Kidney (tissue), 14 donors: Measurements from ENCODE around the gene SYT17. TPM values are rescaled to one million over a fixed set of nuclear protein-coding genes. Genes with fewer than 3 reads are reported as not detected.

Source experiments
- DNase-seq, 5 donors: peaks; one replicate each; pipeline ENCODE4 v3.0.0-alpha.2; 2013 to 2020
- FAIRE-seq: peaks from 2 replicates; lab custom pipeline; 2012; peaks lifted over from hg19 to GRCh38; lab: Jason Lieb, UNC
- H3K27ac ChIP-seq, 2 donors: one replicate each; pipeline ENCODE4 v1.7.0; 2013; ENCODE audit warnings: low read depth in 2 of 2, low read length in 2 of 2, inconsistent platforms in 1 of 2
- H3K27me3 ChIP-seq: one replicate; pipeline ENCODE4 v1.7.1; 2013; ENCODE audit warnings: low read length, inconsistent platforms; ENCODE audit not compliant: control insufficient read depth, insufficient read depth
- H3K36me3 ChIP-seq, 3 donors: one replicate each; pipeline versions ENCODE4 v1.7.0 to v1.7.1; 2013; ENCODE audit warnings: low read length in 3 of 3, control low read depth in 1 of 3, inconsistent platforms in 1 of 3; ENCODE audit not compliant: insufficient read depth in 3 of 3, control insufficient read depth in 2 of 3
- H3K4me1 ChIP-seq, 3 donors: one replicate each; pipeline versions ENCODE4 v1.7.0 to v1.7.1; 2013; ENCODE audit warnings: low read length in 3 of 3, inconsistent platforms in 1 of 3, low read depth in 1 of 3; ENCODE audit not compliant: control insufficient read depth in 2 of 3, insufficient read depth in 2 of 3
- H3K4me3 ChIP-seq, 3 donors: one replicate each; pipeline versions ENCODE4 v1.7.0 to v1.8.1; 2013; ENCODE audit warnings: low read length in 3 of 3, control low read depth in 1 of 3, inconsistent platforms in 1 of 3
- H3K9ac ChIP-seq, 3 donors: one replicate each; pipeline versions ENCODE4 v1.7.0 to v1.7.1; 2013; ENCODE audit warnings: low read length in 3 of 3, control low read depth in 1 of 3, inconsistent platforms in 1 of 3
- H3K9me3 ChIP-seq, 3 donors: one replicate each; pipeline versions ENCODE4 v1.7.0 to v1.7.1; 2013; ENCODE audit warnings: low read length in 3 of 3, control low read depth in 1 of 3, inconsistent platforms in 1 of 3; ENCODE audit not compliant: control insufficient read depth in 2 of 3, insufficient read depth in 1 of 3
- intact Hi-C: fragments of 100-400 bp; cut with DNase I; formaldehyde crosslinking; loops from one replicate; pipeline ENCODE4 v1.11.1; 2022
- polyA plus RNA-seq: library from polyadenylated mRNA; stranded (reverse); fragments of 350-450 nt; fragmentation: Illumina TruSeq; extraction: RNeasy Lipid Tissue Mini Kit (QIAGEN cat#74804); gene quantifications from one replicate; pipeline ENCODE4 v1.2.3, GENCODE V29; 2014; ENCODE audit warnings: low read depth, low replicate concordance; ENCODE audit not compliant: insufficient read depth
- total RNA-seq: library from RNA; stranded (reverse); fragmentation: NEBNext Ultra II Directional; extraction: Animal tissue kit (Norgen Biotek cat#: 25700); gene quantifications from one replicate; pipeline ENCODE4 v1.2.1, GENCODE V29; 2021
- TF ChIP-seq, protein P1 (sequence below): IDR thresholded peaks from 3 replicates; pipeline ENCODE4 v1.5.1; 2012; ENCODE audit warnings: mild to moderate bottlenecking, moderate library complexity, borderline replicate concordance; ENCODE audit not compliant: insufficient read depth; ENCODE audit errors: extremely low read depth
- donor health status: control.
- donor health status: control.
- donor health status: control.
- donor health status: control.
- donor health status: control.
- donor health status: DM: yes; HTN: yes; CAD: no.
- donor health status: Normal renal cell carcinoma (clear cell type).

Gene SYT17
- total and polyA plus RNA-seq, 2 donors from 2014 or later, result 5.8 to 8.8 TPM

DNA sequence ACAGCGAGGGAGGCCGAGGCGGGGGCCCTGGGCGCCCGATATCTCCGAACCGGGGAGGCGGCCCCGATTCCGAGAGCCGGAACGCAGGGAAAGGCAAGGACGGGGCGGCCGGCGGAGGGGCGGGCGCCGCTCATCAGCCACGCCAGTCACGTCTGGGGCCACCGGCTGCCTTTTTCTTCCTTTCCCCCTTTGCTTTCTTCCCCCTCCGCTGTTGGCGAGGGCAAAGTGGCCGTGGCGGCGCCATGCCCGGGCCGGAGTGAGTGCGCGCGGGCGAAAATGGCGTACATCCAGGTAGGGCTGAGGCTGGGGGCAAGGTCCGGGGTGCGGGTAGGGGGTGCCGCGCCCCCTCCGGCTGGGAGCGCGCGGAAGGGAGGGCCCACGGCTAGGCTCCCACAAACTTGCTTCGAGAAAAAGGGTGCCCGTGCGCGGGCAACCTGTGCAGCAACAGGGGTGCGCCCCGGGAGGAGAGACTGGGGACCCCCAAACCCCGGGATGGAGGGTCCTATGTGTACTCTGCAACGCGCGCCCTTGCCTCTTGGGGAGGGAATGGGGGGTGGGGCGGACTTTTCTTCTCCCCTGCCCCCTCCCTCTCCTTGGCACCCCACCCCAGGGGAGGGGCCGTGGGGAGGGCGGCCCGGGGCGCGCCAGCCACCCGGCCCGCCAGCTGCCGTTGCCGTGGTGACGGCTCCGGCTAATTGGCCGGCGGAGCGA, 486 bp downstream of the SYT17 start:
- TF ChIP-seq, protein P1, sequence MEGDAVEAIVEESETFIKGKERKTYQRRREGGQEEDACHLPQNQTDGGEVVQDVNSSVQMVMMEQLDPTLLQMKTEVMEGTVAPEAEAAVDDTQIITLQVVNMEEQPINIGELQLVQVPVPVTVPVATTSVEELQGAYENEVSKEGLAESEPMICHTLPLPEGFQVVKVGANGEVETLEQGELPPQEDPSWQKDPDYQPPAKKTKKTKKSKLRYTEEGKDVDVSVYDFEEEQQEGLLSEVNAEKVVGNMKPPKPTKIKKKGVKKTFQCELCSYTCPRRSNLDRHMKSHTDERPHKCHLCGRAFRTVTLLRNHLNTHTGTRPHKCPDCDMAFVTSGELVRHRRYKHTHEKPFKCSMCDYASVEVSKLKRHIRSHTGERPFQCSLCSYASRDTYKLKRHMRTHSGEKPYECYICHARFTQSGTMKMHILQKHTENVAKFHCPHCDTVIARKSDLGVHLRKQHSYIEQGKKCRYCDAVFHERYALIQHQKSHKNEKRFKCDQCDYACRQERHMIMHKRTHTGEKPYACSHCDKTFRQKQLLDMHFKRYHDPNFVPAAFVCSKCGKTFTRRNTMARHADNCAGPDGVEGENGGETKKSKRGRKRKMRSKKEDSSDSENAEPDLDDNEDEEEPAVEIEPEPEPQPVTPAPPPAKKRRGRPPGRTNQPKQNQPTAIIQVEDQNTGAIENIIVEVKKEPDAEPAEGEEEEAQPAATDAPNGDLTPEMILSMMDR, result no peak
- peak in 4 of 5 donors; percentile 44 to 80 (median 67) for DNase-seq
- Histone ChIP-seq H3K9ac (no peak overlapping the region), H3K4me3 (peak overlapping the region in 2 of 3 donors; percentile 17 to 35), H3K36me3 (no peaks in the 10 kb centered on the region), H3K4me1 (no peaks in the 10 kb centered on the region), H3K27ac (no peak overlapping the region), H3K27me3 (no peaks in the 10 kb centered on the region), H3K9me3 (no peaks in the 10 kb centered on the region)
- no peak for FAIRE-seq
- intact Hi-C loops, result no loop called here

DNA sequence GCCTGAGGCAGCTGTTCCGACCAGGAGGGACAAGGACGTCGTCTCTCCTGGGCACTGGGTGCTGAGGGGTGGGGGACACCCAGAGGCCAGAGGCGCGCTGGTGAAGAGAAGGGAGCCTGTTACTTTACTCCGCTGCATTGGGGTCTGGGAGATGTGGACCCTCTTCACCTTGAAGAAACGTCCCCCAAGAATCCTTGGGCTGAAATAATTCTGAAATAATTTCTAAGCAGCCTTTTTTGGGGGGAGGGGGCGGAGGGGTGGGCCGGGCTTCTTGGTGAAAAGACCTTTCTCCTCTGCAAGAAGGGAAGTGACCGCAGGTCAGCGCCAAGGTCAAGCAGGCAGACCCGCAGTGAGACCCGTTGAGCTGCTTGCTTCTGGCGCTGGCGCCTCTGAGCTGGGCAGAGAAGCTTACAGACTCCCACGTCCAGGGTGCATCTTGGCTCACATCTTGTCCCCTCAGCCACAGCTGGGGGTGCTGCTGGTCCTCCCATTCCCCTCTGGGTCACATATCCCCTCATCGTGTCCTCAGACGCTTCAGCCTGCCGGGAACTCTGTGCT, 1.1 kb downstream of the SYT17 start:
- Histone ChIP-seq H3K4me3 (peak overlapping the region in 2 of 3 donors; percentile 17 to 35), H3K9me3 (no peaks in the 10 kb centered on the region), H3K36me3 (no peaks in the 10 kb centered on the region), H3K4me1 (no peaks in the 10 kb centered on the region), H3K9ac (no peak overlapping the region), H3K27ac (no peak overlapping the region), H3K27me3 (no peaks in the 10 kb centered on the region)
- TF ChIP-seq, protein P1, result no peak
- peak in 1 of 5 donors; percentile 67 for DNase-seq
- no peak for FAIRE-seq
- intact Hi-C loops, result no loop called here

- no peaks in the 10 kb centered on the region for H3K27me3 ChIP-seq
- H3K4me1 ChIP-seq, result no peaks in the 10 kb centered on the region
- no peak overlapping the region for H3K4me3 ChIP-seq
- no peak for DNase-seq
- no peak overlapping the region for H3K27ac ChIP-seq
- H3K9me3 ChIP-seq, result no peaks in the 10 kb centered on the region
- TF ChIP-seq, protein P1, result no peak
- no peak for FAIRE-seq
- H3K9ac ChIP-seq, result no peak overlapping the region
- intact Hi-C loops, result loop anchor here (10.0 kb wide), 1 partner anchor 205 kb away; no protein-coding TSS in a partner anchor
- no peaks in the 10 kb centered on the region for H3K36me3 ChIP-seq
These were observed 2.1 kb downstream of the SYT17 start for GRCh38 chr16:19170043-19170655.
